H9 (cell line): ENCODE results near the gene LILRA5. TPM values are rescaled to one million over a fixed set of nuclear protein-coding genes. Genes with fewer than 3 reads are reported as not detected.

Source experiments
- DNase-seq: peaks from one replicate; pipeline ENCODE4 v3.0.0-alpha.2; 2017
- H2AFZ ChIP-seq: one replicate; pipeline ENCODE4 v1.6.1; 2013; ENCODE audit warnings: mild to moderate bottlenecking, low read length, control low read depth, moderate library complexity
- H2AK5ac ChIP-seq: 2 replicates; pipeline ENCODE4 v1.6.1; 2013; ENCODE audit warnings: low read length, control low read depth, mixed read lengths; ENCODE audit not compliant: insufficient read length
- H2BK120ac ChIP-seq: one replicate; pipeline ENCODE4 v1.6.1; 2013; ENCODE audit warnings: low read depth, mild to moderate bottlenecking, low read length, control low read depth, inconsistent platforms; ENCODE audit not compliant: poor library complexity, severe bottlenecking
- H2BK12ac ChIP-seq: 2 replicates; pipeline ENCODE4 v1.6.1; 2013; ENCODE audit warnings: low read length, control low read depth, mixed read lengths, low read depth; ENCODE audit not compliant: insufficient read length
- H2BK15ac ChIP-seq: 2 replicates; pipeline ENCODE4 v1.6.1; 2013; ENCODE audit warnings: low read depth, low read length, control low read depth
- H2BK20ac ChIP-seq: one replicate; pipeline ENCODE4 v1.6.1; 2013; ENCODE audit warnings: low read depth, mild to moderate bottlenecking, low read length, control low read depth, inconsistent platforms; ENCODE audit not compliant: poor library complexity, severe bottlenecking
- H2BK5ac ChIP-seq: 2 replicates; pipeline ENCODE4 v1.6.1; 2013; ENCODE audit warnings: low read length, control low read depth, mixed read lengths; ENCODE audit not compliant: insufficient read length
- H3K14ac ChIP-seq: 2 replicates; pipeline ENCODE4 v1.6.1; 2013; ENCODE audit warnings: low read length, control low read depth; ENCODE audit not compliant: insufficient read depth
- H3K18ac ChIP-seq: 2 replicates; pipeline ENCODE4 v1.6.1; 2013; ENCODE audit warnings: low read depth, mild to moderate bottlenecking, mixed read lengths, low read length, control low read depth; ENCODE audit not compliant: insufficient read length
- H3K23ac ChIP-seq: 2 replicates; pipeline ENCODE4 v1.6.1; 2013; ENCODE audit warnings: low read length, control low read depth, mixed read lengths, low read depth; ENCODE audit not compliant: insufficient read length
- H3K23me2 ChIP-seq: 2 replicates; pipeline ENCODE4 v1.6.1; 2013; ENCODE audit warnings: low read depth, mild to moderate bottlenecking, mixed read lengths, low read length, control low read depth; ENCODE audit not compliant: insufficient read length, poor library complexity, severe bottlenecking
- H3K27ac ChIP-seq: 2 replicates; pipeline ENCODE4 v1.5.1; 2013; ENCODE audit warnings: low read length, control low read depth, mixed read lengths, low read depth; ENCODE audit not compliant: insufficient read length
- H3K27me3 ChIP-seq: 2 replicates; pipeline ENCODE4 v1.6.1; 2013; ENCODE audit warnings: low read length, control low read depth, inconsistent platforms; ENCODE audit not compliant: insufficient read depth
- H3K4ac ChIP-seq: 2 replicates; pipeline ENCODE4 v1.6.1; 2013; ENCODE audit warnings: low read depth, mild to moderate bottlenecking, control low read depth, inconsistent platforms, low read length, moderate library complexity
- H3K4me1 ChIP-seq: 2 replicates; pipeline ENCODE4 v1.6.1; 2013; ENCODE audit warnings: low read length, control low read depth, inconsistent platforms; ENCODE audit not compliant: insufficient read depth
- H3K4me2 ChIP-seq: 2 replicates; pipeline ENCODE4 v1.6.1; 2013; ENCODE audit warnings: low read length, control low read depth, mixed read lengths; ENCODE audit not compliant: insufficient read length, insufficient read depth
- H3K56ac ChIP-seq: 2 replicates; pipeline ENCODE4 v1.6.1; 2013; ENCODE audit warnings: low read depth, mild to moderate bottlenecking, mixed read lengths, low read length, control low read depth; ENCODE audit not compliant: insufficient read length
- H3K79me1 ChIP-seq: 2 replicates; pipeline ENCODE4 v1.6.1; 2013; ENCODE audit warnings: low read depth, mild to moderate bottlenecking, moderate library complexity, low read length, control low read depth, inconsistent platforms; ENCODE audit not compliant: insufficient read depth, poor library complexity, severe bottlenecking
- H3K79me2 ChIP-seq: 2 replicates; pipeline ENCODE4 v1.6.1; 2013; ENCODE audit warnings: low read length, control low read depth, inconsistent platforms; ENCODE audit not compliant: insufficient read depth
- H3K9ac ChIP-seq: 2 replicates; pipeline ENCODE4 v1.6.1; 2013; ENCODE audit warnings: low read length, control low read depth, mixed read lengths; ENCODE audit not compliant: insufficient read length; ENCODE audit errors: extremely low read depth
- H3K9me3 ChIP-seq: one replicate; pipeline ENCODE4 v1.6.1; 2013; ENCODE audit warnings: low read depth, low read length, inconsistent platforms; ENCODE audit not compliant: control insufficient read depth
- H3T11ph ChIP-seq: one replicate; pipeline ENCODE4 v1.6.1; 2013; ENCODE audit warnings: mild to moderate bottlenecking, low read length, control low read depth, inconsistent platforms
- H4K20me1 ChIP-seq: one replicate; pipeline ENCODE4 v1.6.1; 2013; ENCODE audit not compliant: control insufficient read depth, insufficient read length, insufficient read depth
- H4K5ac ChIP-seq: 2 replicates; pipeline ENCODE4 v1.6.1; 2013; ENCODE audit warnings: low read depth, mild to moderate bottlenecking, mixed read lengths, low read length, control low read depth; ENCODE audit not compliant: insufficient read length
- H4K8ac ChIP-seq: replicated peaks from 2 replicates; pipeline ENCODE4 v1.6.1; 2013; ENCODE audit warnings: low read length, control low read depth, mixed read lengths, low read depth; ENCODE audit not compliant: insufficient read length
- H4K91ac ChIP-seq: 2 replicates; pipeline ENCODE4 v1.6.1; 2013; ENCODE audit warnings: low read depth, mild to moderate bottlenecking, moderate library complexity, mixed read lengths, low read length, control low read depth; ENCODE audit not compliant: insufficient read length
- H3K27ac Mint-ChIP-seq, 3 experiments: 2 replicates in 2 of 3; 3 replicates in 1 of 3; pipeline ENCODE4 v1.8.0; 2020 to 2021; ENCODE audit warnings: mixed read lengths in 3 of 3, mild to moderate bottlenecking in 1 of 3, moderate library complexity in 1 of 3
- H3K27me3 Mint-ChIP-seq: 2 replicates; pipeline ENCODE4 v1.8.0; 2021; ENCODE audit warnings: low read depth, mild to moderate bottlenecking, moderate library complexity, mixed read lengths
- H3K36me3 Mint-ChIP-seq, 3 experiments: 2 replicates in 2 of 3; 3 replicates in 1 of 3; pipeline ENCODE4 v1.8.0; 2020 to 2021; ENCODE audit warnings: low read depth in 3 of 3, mixed read lengths in 3 of 3; ENCODE audit not compliant: insufficient read depth in 1 of 3
- H3K4me1 Mint-ChIP-seq, 2 experiments: 2 replicates each; pipeline ENCODE4 v1.8.0; 2020; ENCODE audit warnings: mixed read lengths in 2 of 2
- H3K4me3 Mint-ChIP-seq, 2 experiments: 2 replicates in 1 of 2; 3 replicates in 1 of 2; pipeline ENCODE4 v1.8.0; 2020 to 2021; ENCODE audit warnings: mild to moderate bottlenecking in 2 of 2, mixed read lengths in 2 of 2, moderate library complexity in 1 of 2
- H3K9me3 Mint-ChIP-seq, 2 experiments: 2 replicates in 1 of 2; 3 replicates in 1 of 2; pipeline ENCODE4 v1.8.0; 2020; ENCODE audit warnings: mild to moderate bottlenecking in 2 of 2, mixed read lengths in 2 of 2, moderate library complexity in 1 of 2
- CTCF ChIP-seq: fragments of 200-600 bp; sonication (generic); conservative IDR thresholded peaks from 3 replicates; pipeline ENCODE4 v1.8.0; 2021; ENCODE audit warnings: antibody characterized with exemption, mild to moderate bottlenecking
- WGBS: extraction: QIAGEN DNeasy Blood & Tissue Kit; methylation state at CpG from one replicate; pipeline ENCODE4 v1.1.7; 2013; ENCODE audit warnings: missing lambda C conversion rate, low lambda C conversion rate, mixed read lengths; ENCODE audit not compliant: insufficient read length; ENCODE audit errors: extremely low coverage; 5-methylcytosine and 5-hydroxymethylcytosine counted together
- total RNA-seq: library from RNA; stranded (reverse); gene quantifications from 2 replicates; pipeline ENCODE4 v1.2.1, GENCODE V29; 2021

LILRA5 gene
- total RNA-seq, 1 experiment from 2014 or later, result not detected

- H2BK120ac ChIP-seq, result no peak overlapping the region
- no peak overlapping the region for H4K8ac ChIP-seq
- H3T11ph ChIP-seq, result no peak overlapping the region
- H4K5ac ChIP-seq, result peak overlapping the region; percentile 57
- no peak overlapping the region for H2BK5ac ChIP-seq
- peaks cover 0 to 57% of the 10 kb centered on the region in 2 experiments; a peak in 3 of 5 replicates for H3K9me3 Mint-ChIP-seq
- H4K91ac ChIP-seq, result no peak overlapping the region
- no peaks in the 10 kb centered on the region; the same call in 1 of the 2 replicates for H3K27me3 ChIP-seq
- H3K27ac ChIP-seq, result no peak overlapping the region
- H3K23ac ChIP-seq, result no peak overlapping the region
- H2BK12ac ChIP-seq, result no peak overlapping the region
- no peak overlapping the region for H2AFZ ChIP-seq
- H2BK15ac ChIP-seq, result no peak overlapping the region
- H3K18ac ChIP-seq, result no peak overlapping the region
- H3K79me2 ChIP-seq, result no peaks in the 10 kb centered on the region
- TF ChIP-seq CTCF, result no peak
- no peak overlapping the region for H3K27ac Mint-ChIP-seq
- H3K56ac ChIP-seq, result no peak overlapping the region
- H3K79me1 ChIP-seq, result no peaks in the 10 kb centered on the region
- no peaks in the 10 kb centered on the region for H3K4me1 Mint-ChIP-seq
- WGBS, result no CpG with 5 or more reads among the region's 7 CpGs
- no peak overlapping the region for H2BK20ac ChIP-seq
- H3K27me3 Mint-ChIP-seq, result peaks cover 63% of the 10 kb centered on the region
- H3K9ac ChIP-seq, result no peak overlapping the region
- H3K36me3 Mint-ChIP-seq, result no peaks in the 10 kb centered on the region
- no peaks in the 10 kb centered on the region for H4K20me1 ChIP-seq
- H3K23me2 ChIP-seq, result no peaks in the 10 kb centered on the region
- no peaks in the 10 kb centered on the region for H3K4me1 ChIP-seq
- H3K9me3 ChIP-seq, result no peaks in the 10 kb centered on the region
- H3K14ac ChIP-seq, result no peak overlapping the region
- no peak overlapping the region for H3K4ac ChIP-seq
- no peak overlapping the region for H3K4me3 Mint-ChIP-seq
- H3K4me2 ChIP-seq, result no peak overlapping the region
- H2AK5ac ChIP-seq, result no peak overlapping the region
- no peak for DNase-seq
Observed at GRCh38 chr19:54299126-54299498, 13.9 kb downstream of the LILRA5 start.
